T-helper 2 cell treated with Interferon-gamma antibody and Interleukin-4, amounts not matched to agents 5 μg/mL and 100 μg/mL, for 36 hours (primary cell): ENCODE measurements around the gene PPIF.

ENCODE experiments used
- DNase-seq: peaks from one replicate; pipeline ENCODE4 v3.0.0; 2021; ENCODE audit warnings: low spot score
- H3K27ac Mint-ChIP-seq: one replicate; pipeline ENCODE4 v1.8.0; 2021; ENCODE audit warnings: mild to moderate bottlenecking, mixed read lengths
- H3K27me3 Mint-ChIP-seq: one replicate; pipeline ENCODE4 v1.8.0; 2021; ENCODE audit warnings: low read depth, mixed read lengths
- H3K36me3 Mint-ChIP-seq: one replicate; pipeline ENCODE4 v1.8.0; 2021; ENCODE audit warnings: low read depth, mixed read lengths
- H3K4me1 Mint-ChIP-seq: one replicate; pipeline ENCODE4 v1.8.0; 2021; ENCODE audit warnings: low read depth, mixed read lengths
- H3K4me3 Mint-ChIP-seq: one replicate; pipeline ENCODE4 v1.8.0; 2022; ENCODE audit warnings: mild to moderate bottlenecking, moderate library complexity, mixed read lengths
- H3K9me3 Mint-ChIP-seq: one replicate; pipeline ENCODE4 v1.8.0; 2021; ENCODE audit warnings: mixed read lengths

Gene PPIF

GRCh38 chr10:79403441-79404230, 56.4 kb downstream of the PPIF start:
- H3K4me3 Mint-ChIP-seq = no peak overlapping the region

GRCh38 chr10:79404231-79404609, 57.0 kb downstream of the PPIF start:
- no peaks in the 10 kb centered on the region for H3K36me3 Mint-ChIP-seq
- no peaks in the 10 kb centered on the region for H3K27me3 Mint-ChIP-seq
- no peaks in the 10 kb centered on the region for H3K9me3 Mint-ChIP-seq
- H3K4me3 Mint-ChIP-seq = no peak overlapping the region
- H3K4me1 Mint-ChIP-seq = no peaks in the 10 kb centered on the region
- no peak overlapping the region for H3K27ac Mint-ChIP-seq
- DNase-seq = no peak

More at GRCh38 chr10:79403441-79404230, 56.4 kb downstream of the PPIF start:
- no peaks in the 10 kb centered on the region for H3K9me3 Mint-ChIP-seq
- no peaks in the 10 kb centered on the region for H3K4me1 Mint-ChIP-seq
- no peaks in the 10 kb centered on the region for H3K36me3 Mint-ChIP-seq
- H3K27me3 Mint-ChIP-seq = no peaks in the 10 kb centered on the region
- no peak for DNase-seq
- no peak overlapping the region for H3K27ac Mint-ChIP-seq

- Mint-ChIP-seq H3K4me1 (no peaks in the 10 kb centered on the region), H3K27me3 (no peaks in the 10 kb centered on the region), H3K36me3 (no peaks in the 10 kb centered on the region), H3K4me3 (no peak overlapping the region), H3K27ac (no peak overlapping the region), H3K9me3 (no peaks in the 10 kb centered on the region)
- no peak for DNase-seq
These were observed 57.4 kb downstream of the PPIF start for GRCh38 chr10:79404690-79405131.
